GM12878 (cell line): ENCODE results near the gene PLXNA4.

Experiments
- ATF2 ChIP-seq: IDR thresholded peaks from 2 replicates; pipeline ENCODE4 v1.6.1; 2012; ENCODE audit warnings: low read length, inconsistent platforms
- CEBPB ChIP-seq, 2 experiments: fragments of 150-350 bp in 1 of 2; IDR thresholded peaks; 2 replicates each; pipeline ENCODE4 v1.6.1; 2012 to 2014; ENCODE audit warnings: low read depth in 2 of 2, low read length in 2 of 2, borderline replicate concordance in 1 of 2, inconsistent platforms in 1 of 2
- CTCF ChIP-seq, 3 experiments: IDR thresholded peaks in 2 of 3; conservative IDR thresholded peaks in 1 of 3; 2 replicates each; pipeline ENCODE4 v1.5.1; 2011; ENCODE audit warnings: low read depth in 3 of 3, low read length in 3 of 3, mild to moderate bottlenecking in 3 of 3, control low read depth in 2 of 3, moderate library complexity in 2 of 3, inconsistent platforms in 1 of 3, mixed read lengths in 1 of 3; ENCODE audit not compliant: control insufficient read depth in 2 of 3, insufficient read depth in 1 of 3; ENCODE audit errors: extremely low read depth in 1 of 3
- DPF2 ChIP-seq: fragments of 450-650 bp; IDR thresholded peaks from 2 replicates; pipeline ENCODE4 v1.6.1; 2017; ENCODE audit warnings: mild to moderate bottlenecking
- EGR1 ChIP-seq, 2 experiments: IDR thresholded peaks; 1 replicate in 1 of 2; 2 replicates in 1 of 2; pipeline ENCODE4 v1.6.1; 2011 to 2012; ENCODE audit warnings: low read depth in 2 of 2, low read length in 2 of 2, borderline replicate concordance in 1 of 2, mild to moderate bottlenecking in 1 of 2, moderate library complexity in 1 of 2
- EZH2 ChIP-seq: IDR thresholded peaks from 2 replicates; pipeline ENCODE4 v1.6.1; 2012; ENCODE audit warnings: low read depth, mild to moderate bottlenecking, control low read depth, inconsistent platforms, low read length, borderline replicate concordance; ENCODE audit not compliant: control insufficient read depth
- HDAC2 ChIP-seq: fragments of 200-600 bp; sonication (generic); IDR thresholded peaks from 2 replicates; pipeline ENCODE4 v1.6.1; 2017
- POLR2A ChIP-seq: IDR thresholded peaks from 2 replicates; pipeline ENCODE4 v1.6.1; 2011; ENCODE audit warnings: low read depth, mild to moderate bottlenecking, low read length
- REST ChIP-seq: IDR thresholded peaks from 2 replicates; pipeline ENCODE4 v1.6.1; 2012; ENCODE audit warnings: mild to moderate bottlenecking, low read depth, low read length
- SIN3A ChIP-seq: IDR thresholded peaks from 2 replicates; pipeline ENCODE4 v1.6.1; 2012; ENCODE audit warnings: low read depth, low read length, improper control_type of control experiment
- SRF ChIP-seq, 2 experiments: IDR thresholded peaks; 2 replicates each; pipeline ENCODE4 v1.6.1; 2011; ENCODE audit warnings: low read depth in 2 of 2, low read length in 2 of 2, mild to moderate bottlenecking in 1 of 2, moderate library complexity in 1 of 2
- TAF1 ChIP-seq: IDR thresholded peaks from 2 replicates; pipeline ENCODE4 v1.6.1; 2011; ENCODE audit warnings: mild to moderate bottlenecking, low read depth, low read length, borderline replicate concordance
- YBX1 ChIP-seq: fragments of 450-650 bp; IDR thresholded peaks from 2 replicates; pipeline ENCODE4 v1.6.1; 2016; ENCODE audit warnings: antibody characterized with exemption

GRCh38 chr7:132103718-132104117 is 472.6 kb downstream of the PLXNA4 start:
- TF ChIP-seq TAF1 (no peak), EGR1 (IDR thresholded peaks at IDR 0.05; ENCODE audit: borderline replicate concordance in 1 of 2, low read depth in 2 of 2, low read length in 2 of 2) (no peak), SIN3A (no peak), CTCF (IDR thresholded peaks at IDR 0.05 in 2 of 3, conservative IDR thresholded peaks at IDR 0.05 in 1 of 3; ENCODE audit: control insufficient read depth in 2 of 3, extremely low read depth in 1 of 3, insufficient read depth in 1 of 3, low read depth in 3 of 3, low read length in 3 of 3) (no peak), EZH2 (no peak), POLR2A (no peak), DPF2 (no peak), HDAC2 (no peak), YBX1 (no peak), REST (no peak), CEBPB (IDR thresholded peaks at IDR 0.05; ENCODE audit: borderline replicate concordance in 1 of 2, low read depth in 2 of 2, low read length in 2 of 2) (no peak), ATF2 (no peak), SRF (IDR thresholded peaks at IDR 0.05; ENCODE audit: low read depth in 2 of 2, low read length in 2 of 2) (no peak)
